ENCODE results near the gene ABCA1. TPM values are rescaled to one million over a fixed set of nuclear protein-coding genes. Genes with fewer than 3 reads are reported as not detected.
"Not testable (repeated sequence)": the region's sequence is repeated elsewhere in the genome, so short reads cannot be mapped to it uniquely, and the experiment has no call there.

The ABCA1 gene
- total and polyA plus RNA-seq, 5 donors from 2014 or later, result 0.14 to 4.3 (median 0.41) TPM

DNA sequence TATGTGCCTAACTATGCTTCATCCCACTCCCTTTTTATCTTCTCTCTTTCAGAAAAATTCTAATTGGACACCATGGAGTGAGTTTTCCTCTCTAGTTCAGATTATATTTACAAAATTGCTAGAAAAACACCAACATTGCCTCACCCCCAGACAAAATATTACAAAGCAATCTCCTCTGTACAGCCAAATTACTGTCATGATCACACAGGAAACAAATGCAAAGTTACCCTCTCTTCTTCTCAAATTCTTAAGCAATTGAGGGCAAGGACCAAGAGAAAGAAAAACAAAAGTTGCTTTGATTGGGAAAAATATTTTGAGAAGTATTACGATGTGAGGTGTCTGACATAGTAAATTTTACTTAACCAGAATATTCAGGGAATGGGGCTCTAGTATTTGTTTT lies 30.8 kb upstream of the ABCA1 start:
- H3K4me3 ChIP-seq (ENCODE audit: low read depth, low read length), result no peak overlapping the region
- H3K36me3 ChIP-seq (ENCODE audit: control insufficient read depth, insufficient read depth, low read length), result no peaks in the 10 kb centered on the region
- no peaks in the 10 kb centered on the region for H3K9me3 ChIP-seq (ENCODE audit: control insufficient read depth in 2 of 2, low read length in 2 of 2)
- ATAC-seq (ENCODE audit: low read depth in 2 of 2), result no peak
- Mint-ChIP-seq H3K4me3 (no peak overlapping the region), H3K36me3 (no peaks in the 10 kb centered on the region), H3K9me3 (peaks cover 0 to 2% (median 0%) of the 10 kb centered on the region in 7 donors), H3K4me1 (peaks cover 5 to 27% (median 20%) of the 10 kb centered on the region in 4 donors), H3K27me3 (peaks cover 4% of the 10 kb centered on the region), H3K27ac (no peak overlapping the region)
- H3K27me3 ChIP-seq (ENCODE audit: control insufficient read depth, insufficient read depth, low read length), result peaks cover 10% of the 10 kb centered on the region
- peaks cover 9% of the 10 kb centered on the region for H3K4me1 ChIP-seq (ENCODE audit: control insufficient read depth, insufficient read depth, low read length, poor library complexity, severe bottlenecking)
- DNase-seq, result no peak
- H3K27ac ChIP-seq (ENCODE audit: insufficient read depth, low read length, poor library complexity, severe bottlenecking), result no peak overlapping the region

- H3K27me3 ChIP-seq (ENCODE audit: control insufficient read depth, insufficient read depth, low read length); DNase-seq; ATAC-seq (ENCODE audit: low read depth in 2 of 2); H3K4me3 ChIP-seq (ENCODE audit: low read depth, low read length); H3K27me3 Mint-ChIP-seq; H3K9me3 ChIP-seq (ENCODE audit: control insufficient read depth in 2 of 2, low read length in 2 of 2); H3K36me3 Mint-ChIP-seq; H3K36me3 ChIP-seq (ENCODE audit: control insufficient read depth, insufficient read depth, low read length); H3K27ac ChIP-seq (ENCODE audit: insufficient read depth, low read length, poor library complexity, severe bottlenecking); H3K4me1 ChIP-seq (ENCODE audit: control insufficient read depth, insufficient read depth, low read length, poor library complexity, severe bottlenecking); H3K4me3 Mint-ChIP-seq; H3K27ac Mint-ChIP-seq; H3K9me3 Mint-ChIP-seq: not testable (repeated sequence)
- peaks cover 5 to 27% (median 21%) of the 10 kb centered on the region in 4 donors for H3K4me1 Mint-ChIP-seq
These were observed 30.1 kb upstream of the ABCA1 start for GRCh38 chr9:104958006-104958405.

DNA sequence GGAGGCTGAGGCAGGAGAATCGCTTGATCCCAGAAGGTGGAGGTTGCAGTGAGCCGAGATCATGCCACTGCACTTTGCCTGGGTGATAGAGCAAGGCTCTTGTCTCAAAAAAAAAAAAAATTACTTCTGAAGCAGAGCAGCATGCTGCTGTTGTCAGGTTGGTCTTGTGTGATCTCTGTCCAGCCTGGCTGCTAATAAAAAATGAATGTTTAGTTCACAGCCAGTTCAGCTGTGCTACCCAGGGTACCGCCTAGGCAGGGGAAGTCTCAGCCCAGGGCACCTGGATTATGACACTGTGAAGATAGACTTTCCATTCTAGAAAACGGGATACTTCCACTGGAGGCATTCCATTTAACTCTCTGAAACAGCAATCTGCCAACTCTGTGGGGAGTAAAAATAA lies 23.5 kb upstream of the ABCA1 start:
- peaks cover 7% of the 10 kb centered on the region for H3K27me3 Mint-ChIP-seq
- H3K4me1 Mint-ChIP-seq, result peaks cover 0 to 8% (median 0%) of the 10 kb centered on the region in 4 donors
- H3K4me1 ChIP-seq (ENCODE audit: control insufficient read depth, insufficient read depth, low read length, poor library complexity, severe bottlenecking), result no peaks in the 10 kb centered on the region
- H3K27ac Mint-ChIP-seq, result no peak overlapping the region
- no peak overlapping the region for H3K4me3 ChIP-seq (ENCODE audit: low read depth, low read length)
- H3K27me3 ChIP-seq (ENCODE audit: control insufficient read depth, insufficient read depth, low read length), result no peaks in the 10 kb centered on the region
- no peak for ATAC-seq (ENCODE audit: low read depth in 2 of 2)
- H3K4me3 Mint-ChIP-seq, result no peak overlapping the region
- H3K9me3 ChIP-seq (ENCODE audit: control insufficient read depth in 2 of 2, low read length in 2 of 2), result no peaks in the 10 kb centered on the region
- H3K9me3 Mint-ChIP-seq, result no peaks in the 10 kb centered on the region
- no peaks in the 10 kb centered on the region for H3K36me3 ChIP-seq (ENCODE audit: control insufficient read depth, insufficient read depth, low read length)
- no peaks in the 10 kb centered on the region for H3K36me3 Mint-ChIP-seq
- DNase-seq, result no peak
- no peak overlapping the region for H3K27ac ChIP-seq (ENCODE audit: insufficient read depth, low read length, poor library complexity, severe bottlenecking)

GRCh38 chr9:104950838-104951237 lies 22.9 kb upstream of the ABCA1 start:
- H3K9me3 Mint-ChIP-seq, result no peaks in the 10 kb centered on the region

DNA sequence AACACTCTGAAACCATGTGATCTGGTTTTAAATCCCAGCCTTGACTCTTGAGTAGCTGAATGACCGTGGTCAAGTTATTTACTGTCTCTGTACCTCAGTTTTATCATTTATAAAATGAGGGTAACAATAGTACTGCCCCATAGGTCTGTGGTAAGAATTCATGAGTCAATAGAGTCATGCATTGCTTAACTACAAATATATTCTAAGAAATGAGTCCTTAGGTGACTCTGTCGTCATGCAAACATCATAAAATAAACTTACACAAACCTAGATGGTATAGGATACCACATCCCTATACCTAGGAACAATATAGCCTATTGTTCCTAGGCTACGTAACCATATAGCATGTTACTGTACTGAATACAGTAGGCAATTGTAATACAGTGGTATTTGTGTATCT lies 20.3 kb upstream of the ABCA1 start:
- H3K27me3 ChIP-seq (ENCODE audit: control insufficient read depth, insufficient read depth, low read length), result no peaks in the 10 kb centered on the region
- peaks cover 4% of the 10 kb centered on the region for H3K27me3 Mint-ChIP-seq
- no peaks in the 10 kb centered on the region for H3K9me3 Mint-ChIP-seq
- H3K4me1 Mint-ChIP-seq, result peaks cover 0 to 8% (median 0%) of the 10 kb centered on the region in 4 donors
- no peaks in the 10 kb centered on the region for H3K4me1 ChIP-seq (ENCODE audit: control insufficient read depth, insufficient read depth, low read length, poor library complexity, severe bottlenecking)
- no peak for DNase-seq
- ATAC-seq (ENCODE audit: low read depth in 2 of 2), result no peak
- no peak overlapping the region for H3K27ac ChIP-seq (ENCODE audit: insufficient read depth, low read length, poor library complexity, severe bottlenecking)
- H3K36me3 Mint-ChIP-seq, result no peaks in the 10 kb centered on the region
- no peak overlapping the region for H3K4me3 ChIP-seq (ENCODE audit: low read depth, low read length)
- no peak overlapping the region for H3K27ac Mint-ChIP-seq
- H3K4me3 Mint-ChIP-seq, result no peak overlapping the region
- no peaks in the 10 kb centered on the region for H3K9me3 ChIP-seq (ENCODE audit: control insufficient read depth in 2 of 2, low read length in 2 of 2)
- no peaks in the 10 kb centered on the region for H3K36me3 ChIP-seq (ENCODE audit: control insufficient read depth, insufficient read depth, low read length)

More at GRCh38 chr9:104950838-104951237, 22.9 kb upstream of the ABCA1 start:
- Mint-ChIP-seq H3K27me3 (peaks cover 7% of the 10 kb centered on the region), H3K4me3 (peak overlapping the region in 1 of 4 donors; percentile 78), H3K36me3 (no peaks in the 10 kb centered on the region), H3K27ac (no peak overlapping the region), H3K4me1 (peaks cover 0 to 8% (median 0%) of the 10 kb centered on the region in 4 donors)
- Histone ChIP-seq H3K27ac (ENCODE audit: insufficient read depth, low read length, poor library complexity, severe bottlenecking) (no peak overlapping the region), H3K4me3 (ENCODE audit: low read depth, low read length) (no peak overlapping the region), H3K9me3 (ENCODE audit: control insufficient read depth in 2 of 2, low read length in 2 of 2) (no peaks in the 10 kb centered on the region), H3K27me3 (ENCODE audit: control insufficient read depth, insufficient read depth, low read length) (no peaks in the 10 kb centered on the region), H3K36me3 (ENCODE audit: control insufficient read depth, insufficient read depth, low read length) (no peaks in the 10 kb centered on the region), H3K4me1 (ENCODE audit: control insufficient read depth, insufficient read depth, low read length, poor library complexity, severe bottlenecking) (no peaks in the 10 kb centered on the region)
- DNase-seq, result no peak
- ATAC-seq (ENCODE audit: low read depth in 2 of 2), result no peak

DNA sequence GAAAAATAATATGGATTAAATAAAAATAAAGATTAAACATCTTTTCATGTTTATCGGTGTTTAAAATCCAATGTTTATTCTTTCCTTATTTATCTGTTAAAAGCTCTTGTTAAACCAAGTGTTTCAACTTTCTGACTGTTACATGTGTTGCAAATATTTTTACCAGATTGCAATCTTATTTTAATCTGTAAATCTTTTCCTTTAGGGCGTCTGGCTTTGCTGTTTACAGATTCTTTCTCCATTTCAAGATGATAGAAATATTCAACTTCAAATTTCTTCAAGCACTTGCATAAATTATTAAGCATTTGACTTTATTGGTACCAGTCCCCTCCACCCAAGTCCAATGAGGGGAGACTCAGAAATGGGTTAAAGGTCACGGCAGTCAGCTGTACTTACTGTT lies 16.9 kb upstream of the ABCA1 start:
- Mint-ChIP-seq H3K27ac (no peak overlapping the region), H3K4me3 (no peak overlapping the region), H3K27me3 (peaks cover 10% of the 10 kb centered on the region), H3K9me3 (peaks cover 0 to 2% (median 0%) of the 10 kb centered on the region in 7 donors), H3K36me3 (no peaks in the 10 kb centered on the region), H3K4me1 (peaks cover 0 to 9% (median 0%) of the 10 kb centered on the region in 4 donors)
- no peaks in the 10 kb centered on the region for H3K9me3 ChIP-seq (ENCODE audit: control insufficient read depth in 2 of 2, low read length in 2 of 2)
- no peak for ATAC-seq (ENCODE audit: low read depth in 2 of 2)
- no peaks in the 10 kb centered on the region for H3K4me1 ChIP-seq (ENCODE audit: control insufficient read depth, insufficient read depth, low read length, poor library complexity, severe bottlenecking)
- H3K27me3 ChIP-seq (ENCODE audit: control insufficient read depth, insufficient read depth, low read length), result no peaks in the 10 kb centered on the region
- no peaks in the 10 kb centered on the region for H3K36me3 ChIP-seq (ENCODE audit: control insufficient read depth, insufficient read depth, low read length)
- no peak overlapping the region for H3K4me3 ChIP-seq (ENCODE audit: low read depth, low read length)
- no peak for DNase-seq
- H3K27ac ChIP-seq (ENCODE audit: insufficient read depth, low read length, poor library complexity, severe bottlenecking), result no peak overlapping the region

DNA sequence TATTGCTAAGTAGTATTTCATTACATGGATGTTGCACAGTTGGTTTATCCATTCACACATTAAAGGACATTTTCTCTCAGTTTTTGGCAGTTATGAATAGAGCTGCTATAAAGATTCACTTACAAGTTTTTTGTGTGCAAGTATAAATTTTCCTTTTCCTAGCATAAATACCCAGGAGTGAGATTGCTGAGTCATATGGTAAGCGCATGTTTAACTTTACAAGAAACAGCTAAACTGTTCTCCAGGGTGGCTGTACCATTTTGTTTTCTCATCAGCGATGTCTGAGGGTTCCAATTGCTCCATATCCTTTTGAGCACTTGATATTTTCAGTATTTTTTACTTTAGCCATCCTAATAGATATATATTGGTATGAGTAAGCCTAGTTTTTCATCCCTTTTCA lies 16.4 kb upstream of the ABCA1 start:
- H3K27ac ChIP-seq (ENCODE audit: insufficient read depth, low read length, poor library complexity, severe bottlenecking), result no peak overlapping the region
- peaks cover 10% of the 10 kb centered on the region for H3K27me3 Mint-ChIP-seq

GRCh38 chr9:104941597-104941996 lies 13.6 kb upstream of the ABCA1 start:
- no peak overlapping the region for H3K4me3 Mint-ChIP-seq
- H3K27ac ChIP-seq (ENCODE audit: insufficient read depth, low read length, poor library complexity, severe bottlenecking), result no peak overlapping the region
- DNase-seq (peak in 1 of 3 donors; percentile 62), ATAC-seq (ENCODE audit: low read depth in 2 of 2) (no peak)
- H3K27ac Mint-ChIP-seq, result no peak overlapping the region
- H3K4me3 ChIP-seq (ENCODE audit: low read depth, low read length), result no peak overlapping the region
- no peaks in the 10 kb centered on the region for H3K36me3 ChIP-seq (ENCODE audit: control insufficient read depth, insufficient read depth, low read length)
- H3K9me3 ChIP-seq (ENCODE audit: control insufficient read depth in 2 of 2, low read length in 2 of 2), result no peaks in the 10 kb centered on the region
- no peaks in the 10 kb centered on the region for H3K4me1 ChIP-seq (ENCODE audit: control insufficient read depth, insufficient read depth, low read length, poor library complexity, severe bottlenecking)
- no peaks in the 10 kb centered on the region for H3K36me3 Mint-ChIP-seq
- no peaks in the 10 kb centered on the region for H3K27me3 ChIP-seq (ENCODE audit: control insufficient read depth, insufficient read depth, low read length)
- peaks cover 0 to 2% (median 0%) of the 10 kb centered on the region in 7 donors for H3K9me3 Mint-ChIP-seq
- H3K27me3 Mint-ChIP-seq, result peaks cover 7% of the 10 kb centered on the region
- H3K4me1 Mint-ChIP-seq, result peaks cover 0 to 4% (median 0%) of the 10 kb centered on the region in 4 donors

More for the DNA sequence above, 16.4 kb upstream of the ABCA1 start:
- no peak overlapping the region for H3K4me3 Mint-ChIP-seq
- peaks cover 0 to 2% (median 0%) of the 10 kb centered on the region in 7 donors for H3K9me3 Mint-ChIP-seq
- DNase-seq, result no peak
- H3K4me3 ChIP-seq (ENCODE audit: low read depth, low read length), result no peak overlapping the region
- no peak for ATAC-seq (ENCODE audit: low read depth in 2 of 2)
- no peaks in the 10 kb centered on the region for H3K36me3 Mint-ChIP-seq
- peaks cover 0 to 9% (median 0%) of the 10 kb centered on the region in 4 donors for H3K4me1 Mint-ChIP-seq
- H3K27ac Mint-ChIP-seq, result no peak overlapping the region
- H3K36me3 ChIP-seq (ENCODE audit: control insufficient read depth, insufficient read depth, low read length), result no peaks in the 10 kb centered on the region
- no peaks in the 10 kb centered on the region for H3K27me3 ChIP-seq (ENCODE audit: control insufficient read depth, insufficient read depth, low read length)
- no peaks in the 10 kb centered on the region for H3K9me3 ChIP-seq (ENCODE audit: control insufficient read depth in 2 of 2, low read length in 2 of 2)
- H3K4me1 ChIP-seq (ENCODE audit: control insufficient read depth, insufficient read depth, low read length, poor library complexity, severe bottlenecking), result no peaks in the 10 kb centered on the region

Measured in CD4-positive, CD25-positive, alpha-beta regulatory T cell (primary cell).